ENCODE measurements around the gene AP3B1. TPM values are rescaled to one million over a fixed set of nuclear protein-coding genes. Genes with fewer than 3 reads are reported as not detected.

Gene AP3B1
- total RNA-seq, 1 experiment from 2014 or later = 39.7 TPM

DNA sequence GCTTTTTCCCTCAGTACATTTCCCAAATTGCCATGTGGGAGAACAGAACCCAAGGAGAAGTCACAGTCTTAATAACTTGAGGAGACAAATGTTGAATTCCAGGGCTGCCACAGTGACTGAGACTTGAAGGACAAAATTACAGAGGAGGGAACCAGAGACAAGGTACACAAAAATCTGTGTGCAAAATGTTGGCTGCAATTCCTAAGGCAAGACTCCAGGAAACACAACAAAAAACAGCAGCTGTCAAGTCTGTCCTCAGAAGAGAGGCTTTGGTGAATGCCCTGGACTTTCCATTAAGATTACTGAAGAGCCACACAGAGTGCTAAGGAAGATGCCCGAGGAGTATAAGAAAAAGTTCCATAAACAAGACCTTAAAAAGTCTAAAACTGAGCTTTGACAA lies 21.1 kb downstream of the AP3B1 start:
- CTCF ChIA-PET = interaction anchor here (0.6 to 1.1 kb wide), 4 partner anchors 11 to 692 kb away, joined by 3 read pairs; no protein-coding TSS in a partner anchor

GRCh38 chr5:78271766-78272165 lies 22.7 kb downstream of the AP3B1 start:
- peak overlapping the region; percentile 23 for H3K27ac Mint-ChIP-seq (ENCODE audit: low read depth, unreplicated experiment)
- ChIA-PET POLR2A (interaction anchor here (0.7 kb wide), 2 partner anchors 11 to 222 kb away, joined by 4 read pairs; no protein-coding TSS in a partner anchor), CTCF (no interaction called here)
- TF ChIP-seq, protein P1, sequence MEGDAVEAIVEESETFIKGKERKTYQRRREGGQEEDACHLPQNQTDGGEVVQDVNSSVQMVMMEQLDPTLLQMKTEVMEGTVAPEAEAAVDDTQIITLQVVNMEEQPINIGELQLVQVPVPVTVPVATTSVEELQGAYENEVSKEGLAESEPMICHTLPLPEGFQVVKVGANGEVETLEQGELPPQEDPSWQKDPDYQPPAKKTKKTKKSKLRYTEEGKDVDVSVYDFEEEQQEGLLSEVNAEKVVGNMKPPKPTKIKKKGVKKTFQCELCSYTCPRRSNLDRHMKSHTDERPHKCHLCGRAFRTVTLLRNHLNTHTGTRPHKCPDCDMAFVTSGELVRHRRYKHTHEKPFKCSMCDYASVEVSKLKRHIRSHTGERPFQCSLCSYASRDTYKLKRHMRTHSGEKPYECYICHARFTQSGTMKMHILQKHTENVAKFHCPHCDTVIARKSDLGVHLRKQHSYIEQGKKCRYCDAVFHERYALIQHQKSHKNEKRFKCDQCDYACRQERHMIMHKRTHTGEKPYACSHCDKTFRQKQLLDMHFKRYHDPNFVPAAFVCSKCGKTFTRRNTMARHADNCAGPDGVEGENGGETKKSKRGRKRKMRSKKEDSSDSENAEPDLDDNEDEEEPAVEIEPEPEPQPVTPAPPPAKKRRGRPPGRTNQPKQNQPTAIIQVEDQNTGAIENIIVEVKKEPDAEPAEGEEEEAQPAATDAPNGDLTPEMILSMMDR (IDR thresholded peaks at IDR 0.05; ENCODE audit: unreplicated experiment) = no peak
- no peak for DNase-seq (ENCODE audit: unreplicated experiment)
- H3K4me1 Mint-ChIP-seq (ENCODE audit: insufficient read depth, unreplicated experiment) = peaks cover 17% of the 10 kb centered on the region
- H3K36me3 Mint-ChIP-seq (ENCODE audit: insufficient read depth, unreplicated experiment) = peaks cover 6% of the 10 kb centered on the region
- BruUV-seq (replicated peaks) = no TSS peak
- no peak overlapping the region for H3K4me3 Mint-ChIP-seq (ENCODE audit: unreplicated experiment)
- H3K27me3 Mint-ChIP-seq (ENCODE audit: insufficient read depth, unreplicated experiment) = no peaks in the 10 kb centered on the region
- intact Hi-C loops (cut with micrococcal nuclease) = no loop called here
- H3K9me3 Mint-ChIP-seq (ENCODE audit: unreplicated experiment) = no peaks in the 10 kb centered on the region

More for the DNA sequence above, 21.1 kb downstream of the AP3B1 start:
- H3K27ac Mint-ChIP-seq (ENCODE audit: low read depth, unreplicated experiment) = no peak overlapping the region
- H3K9me3 Mint-ChIP-seq (ENCODE audit: unreplicated experiment) = no peaks in the 10 kb centered on the region
- TF ChIP-seq, protein P1 (IDR thresholded peaks at IDR 0.05; ENCODE audit: unreplicated experiment) = no peak
- no TSS peak for BruUV-seq (replicated peaks)
- no peak overlapping the region for H3K4me3 Mint-ChIP-seq (ENCODE audit: unreplicated experiment)
- H3K36me3 Mint-ChIP-seq (ENCODE audit: insufficient read depth, unreplicated experiment) = peaks cover 10% of the 10 kb centered on the region
- intact Hi-C loops (cut with micrococcal nuclease) = no loop called here
- no peak for DNase-seq (ENCODE audit: unreplicated experiment)
- POLR2A ChIA-PET = interaction anchor here (0.8 to 1.5 kb wide), 4 partner anchors 13 to 87 kb away, joined by 3 to 4 read pairs (median 3); partner anchors contain the start of gene SCAMP1
- peaks cover 17% of the 10 kb centered on the region for H3K4me1 Mint-ChIP-seq (ENCODE audit: insufficient read depth, unreplicated experiment)
- H3K27me3 Mint-ChIP-seq (ENCODE audit: insufficient read depth, unreplicated experiment) = no peaks in the 10 kb centered on the region

DNA sequence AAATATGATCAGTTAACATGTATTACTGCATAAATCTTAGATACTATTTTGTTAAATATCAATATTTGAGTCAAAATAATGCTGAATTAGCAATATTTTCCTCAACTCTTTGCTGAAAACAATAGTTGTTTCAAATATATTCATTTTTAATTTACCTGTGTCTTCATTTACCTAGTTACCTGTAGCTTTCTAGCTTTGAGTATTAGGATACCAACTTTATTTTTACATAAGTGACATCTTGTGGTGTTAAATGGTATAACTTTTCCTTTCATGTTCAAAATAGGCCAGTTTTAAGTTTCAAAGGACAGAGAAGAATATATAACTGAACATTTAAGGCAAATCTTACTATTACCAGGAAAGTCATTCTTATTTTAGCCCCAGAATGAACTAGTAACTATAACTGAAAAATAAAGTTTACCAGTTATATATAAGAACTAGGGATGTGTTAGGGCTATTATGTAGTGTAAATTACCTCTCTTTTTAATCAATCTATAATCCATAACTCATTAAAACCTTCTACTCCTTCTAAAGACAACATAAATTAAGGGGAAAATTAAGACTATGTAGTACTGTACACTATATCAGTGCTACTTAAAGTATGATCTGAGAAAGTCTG lies 25.3 kb downstream of the AP3B1 start:
- TF ChIP-seq, protein P1 (IDR thresholded peaks at IDR 0.05; ENCODE audit: unreplicated experiment) = peak; percentile 45
- ChIA-PET CTCF (interaction anchor here (0.6 to 1.5 kb wide), 4 partner anchors 8 to 298 kb away, joined by 3 to 5 read pairs (median 4); no protein-coding TSS in a partner anchor), POLR2A (interaction anchor here (0.7 to 1.6 kb wide), 4 partner anchors 17 to 708 kb away, joined by 3 to 4 read pairs (median 4); partner anchors contain the start of gene AP3B1)
- Mint-ChIP-seq H3K27ac (ENCODE audit: low read depth, unreplicated experiment) (no peak overlapping the region), H3K4me3 (ENCODE audit: unreplicated experiment) (no peak overlapping the region), H3K4me1 (ENCODE audit: insufficient read depth, unreplicated experiment) (peaks cover 16% of the 10 kb centered on the region), H3K36me3 (ENCODE audit: insufficient read depth, unreplicated experiment) (peaks cover 15% of the 10 kb centered on the region), H3K9me3 (ENCODE audit: unreplicated experiment) (no peaks in the 10 kb centered on the region), H3K27me3 (ENCODE audit: insufficient read depth, unreplicated experiment) (no peaks in the 10 kb centered on the region)
- BruUV-seq (replicated peaks) = no TSS peak
- peak; percentile 29 for DNase-seq (ENCODE audit: unreplicated experiment)
- intact Hi-C loops (cut with micrococcal nuclease) = no loop called here

- TF ChIP-seq, protein P1 (IDR thresholded peaks at IDR 0.05; ENCODE audit: unreplicated experiment) = no peak
- BruUV-seq (replicated peaks) = no TSS peak
- Mint-ChIP-seq H3K4me1 (ENCODE audit: insufficient read depth, unreplicated experiment) (peaks cover 9% of the 10 kb centered on the region), H3K4me3 (ENCODE audit: unreplicated experiment) (no peak overlapping the region), H3K36me3 (ENCODE audit: insufficient read depth, unreplicated experiment) (peaks cover 13% of the 10 kb centered on the region), H3K27me3 (ENCODE audit: insufficient read depth, unreplicated experiment) (no peaks in the 10 kb centered on the region), H3K27ac (ENCODE audit: low read depth, unreplicated experiment) (no peak overlapping the region), H3K9me3 (ENCODE audit: unreplicated experiment) (no peaks in the 10 kb centered on the region)
- POLR2A ChIA-PET = interaction anchor here (1.1 to 1.6 kb wide), 5 partner anchors 9 to 707 kb away, joined by 3 to 7 read pairs (median 4); partner anchors contain the start of genes AP3B1 and SCAMP1
- intact Hi-C loops (cut with micrococcal nuclease) = loop anchor here (1.0 kb wide), 1 partner anchor 708 kb away; no protein-coding TSS in a partner anchor
- no peak for DNase-seq (ENCODE audit: unreplicated experiment)
- CTCF ChIA-PET = interaction anchor here (1.1 to 1.5 kb wide), 3 partner anchors 9 to 710 kb away, joined by 3 to 8 read pairs (median 5); no protein-coding TSS in a partner anchor
These were observed 26.1 kb downstream of the AP3B1 start for GRCh38 chr5:78268356-78268755.

Measured in MCF 10A (cell line).